OCI-LY1 (cell line): Measurements from ENCODE around the gene TUBB1.

Source experiments
- H2AFZ ChIP-seq: fragments of 200-600 bp; sonication (generic), shearing (Covaris generic); 2 replicates; pipeline ENCODE4 v1.6.0; 2014; ENCODE audit warnings: antibody characterized with exemption, mild to moderate bottlenecking, low read length
- H3F3A ChIP-seq: fragments of 200-600 bp; sonication (generic), shearing (Covaris generic); 2 replicates; pipeline ENCODE4 v1.6.0; 2014; ENCODE audit warnings: mild to moderate bottlenecking, antibody characterized with exemption, low read length, moderate library complexity; ENCODE audit not compliant: insufficient read depth
- H3K27ac ChIP-seq: fragments of 200-600 bp; sonication (generic); 2 replicates; pipeline ENCODE4 v1.5.1; 2014; ENCODE audit warnings: low read length, mixed run types, mild to moderate bottlenecking, low read depth; ENCODE audit not compliant: poor library complexity, severe bottlenecking
- H3K27me3 ChIP-seq: fragments of 200-600 bp; sonication (generic); 2 replicates; pipeline ENCODE4 v1.6.0; 2014; ENCODE audit warnings: antibody characterized with exemption, mild to moderate bottlenecking, low read length, moderate library complexity; ENCODE audit not compliant: insufficient read depth
- H3K36me3 ChIP-seq: fragments of 200-600 bp; sonication (generic); 2 replicates; pipeline ENCODE4 v1.6.1; 2014; ENCODE audit warnings: mild to moderate bottlenecking, antibody characterized with exemption, low read length, moderate library complexity, mixed read lengths; ENCODE audit not compliant: insufficient read depth
- H3K4me1 ChIP-seq: fragments of 200-600 bp; sonication (generic); 2 replicates; pipeline ENCODE4 v1.5.1; 2014; ENCODE audit warnings: mild to moderate bottlenecking, low read length, moderate library complexity; ENCODE audit not compliant: insufficient read depth, severe bottlenecking
- H3K4me2 ChIP-seq: fragments of 200-600 bp; sonication (generic), shearing (Covaris generic); 2 replicates; pipeline ENCODE4 v1.6.1; 2014; ENCODE audit warnings: low read length
- H3K4me3 ChIP-seq: fragments of 200-600 bp; sonication (generic); 2 replicates; pipeline ENCODE4 v1.5.1; 2014; ENCODE audit warnings: low read length, low read depth, mild to moderate bottlenecking, mixed read lengths; ENCODE audit not compliant: poor library complexity, severe bottlenecking
- H3K79me2 ChIP-seq: fragments of 200-600 bp; shearing (Covaris generic); 2 replicates; pipeline ENCODE4 v1.6.1; 2016; ENCODE audit warnings: mixed run types, low read length, mixed read lengths; ENCODE audit not compliant: insufficient read depth
- H3K9ac ChIP-seq: fragments of 200-600 bp; sonication (generic), shearing (Covaris generic); 2 replicates; pipeline ENCODE4 v1.6.1; 2014; ENCODE audit warnings: mild to moderate bottlenecking, low read length, mixed read lengths
- H3K9me2 ChIP-seq: fragments of 200-600 bp; sonication (generic), shearing (Covaris generic); 2 replicates; pipeline ENCODE4 v1.6.1; 2014; ENCODE audit warnings: low read depth, mild to moderate bottlenecking, low read length, mixed read lengths
- H3K9me3 ChIP-seq: fragments of 200-600 bp; shearing (Covaris generic); 2 replicates; pipeline ENCODE4 v1.6.1; 2014; ENCODE audit warnings: low read length, mixed read lengths
- H4K20me1 ChIP-seq: fragments of 200-600 bp; sonication (generic), shearing (Covaris generic); 2 replicates; pipeline ENCODE4 v1.6.0; 2016; ENCODE audit warnings: mild to moderate bottlenecking, low read length; ENCODE audit not compliant: insufficient read depth
- CTCF ChIP-seq: fragments of 200-600 bp; sonication (generic), shearing (Covaris generic); IDR thresholded peaks from 2 replicates; pipeline ENCODE4 v1.5.1; 2017; ENCODE audit warnings: mild to moderate bottlenecking, antibody characterized with exemption, low read length, moderate library complexity, mixed read lengths
- EZH2 ChIP-seq: fragments of 200-600 bp; sonication (generic), shearing (Covaris generic); IDR thresholded peaks from 2 replicates; pipeline ENCODE4 v1.8.0; 2017; ENCODE audit warnings: borderline replicate concordance, mixed run types, mild to moderate bottlenecking, antibody characterized with exemption, low read length, moderate library complexity, mixed read lengths

TUBB1 gene

GRCh38 chr20:59064214-59064722 lies 45.0 kb downstream of the TUBB1 start:
- H3K36me3 ChIP-seq = no peaks in the 10 kb centered on the region
- no peaks in the 10 kb centered on the region for H4K20me1 ChIP-seq
- H3K9me3 ChIP-seq = no peaks in the 10 kb centered on the region
- H3K79me2 ChIP-seq = no peaks in the 10 kb centered on the region
- H3K4me3 ChIP-seq = no peak overlapping the region
- TF ChIP-seq EZH2 (no peak), CTCF (no peak)
- H3K9ac ChIP-seq = no peak overlapping the region
- H3F3A ChIP-seq = no peaks in the 10 kb centered on the region
- H3K27ac ChIP-seq = no peak overlapping the region
- no peaks in the 10 kb centered on the region for H3K4me1 ChIP-seq
- no peak overlapping the region for H2AFZ ChIP-seq
- no peaks in the 10 kb centered on the region for H3K27me3 ChIP-seq
- H3K9me2 ChIP-seq = no peaks in the 10 kb centered on the region
- H3K4me2 ChIP-seq = no peak overlapping the region

- no peak for TF ChIP-seq CTCF
- no peak for TF ChIP-seq EZH2
- Histone ChIP-seq H3K4me2 (no peak overlapping the region), H3K4me1 (no peaks in the 10 kb centered on the region), H3K79me2 (no peaks in the 10 kb centered on the region), H3K4me3 (no peak overlapping the region), H3K27me3 (no peaks in the 10 kb centered on the region), H3K36me3 (no peaks in the 10 kb centered on the region), H2AFZ (no peak overlapping the region), H3F3A (no peaks in the 10 kb centered on the region), H3K9ac (no peak overlapping the region), H3K9me2 (no peaks in the 10 kb centered on the region), H3K9me3 (no peaks in the 10 kb centered on the region), H3K27ac (no peak overlapping the region), H4K20me1 (no peaks in the 10 kb centered on the region)
Observed at GRCh38 chr20:59068534-59068933, 49.3 kb downstream of the TUBB1 start.

- Histone ChIP-seq H3K79me2 (no peaks in the 10 kb centered on the region), H3K4me1 (no peaks in the 10 kb centered on the region), H3K9ac (no peak overlapping the region), H4K20me1 (no peaks in the 10 kb centered on the region), H3K36me3 (no peaks in the 10 kb centered on the region), H3K4me2 (no peak overlapping the region), H3K9me2 (no peaks in the 10 kb centered on the region), H3K4me3 (no peak overlapping the region), H3F3A (no peaks in the 10 kb centered on the region), H3K27me3 (no peaks in the 10 kb centered on the region), H2AFZ (no peak overlapping the region), H3K27ac (no peak overlapping the region), H3K9me3 (no peaks in the 10 kb centered on the region)
- TF ChIP-seq CTCF (no peak), EZH2 (no peak)
Observed at GRCh38 chr20:59069026-59069425, 49.8 kb downstream of the TUBB1 start.
